ENCODE measurements around the gene NR6A1.

DNA sequence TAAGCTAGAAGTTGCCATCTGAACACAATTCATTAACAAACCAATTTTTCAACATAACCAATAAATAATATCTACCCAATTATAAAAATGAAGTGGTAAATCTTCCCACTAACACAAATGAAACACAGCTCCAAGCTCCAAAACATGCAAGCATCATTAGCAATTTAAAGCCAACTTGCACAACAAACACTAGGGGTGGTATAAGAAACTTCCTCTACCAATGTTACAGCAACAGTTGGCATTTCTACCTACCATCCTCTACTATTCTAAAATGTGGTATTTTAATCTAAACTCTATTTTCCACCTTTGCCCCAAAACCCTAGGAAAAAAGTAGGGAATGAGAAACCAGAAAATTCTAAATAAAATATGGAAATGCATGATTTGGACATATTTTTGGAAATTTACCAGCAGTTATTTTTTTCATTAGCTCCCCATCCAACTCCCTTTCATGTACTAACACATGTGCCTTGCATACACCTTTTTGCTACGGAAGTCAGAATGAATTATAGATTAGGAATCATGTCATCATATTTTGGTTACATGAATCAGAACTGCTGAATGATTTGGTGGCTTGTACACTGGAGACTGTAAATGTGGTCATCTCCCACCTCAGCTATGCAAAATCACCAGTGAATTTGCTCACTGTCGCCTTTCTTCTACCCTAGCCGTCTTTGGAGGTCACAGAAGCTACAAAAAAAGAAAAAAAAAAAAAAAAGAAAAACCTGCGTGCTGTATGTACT is 4.1 kb downstream of the NR6A1 start:
- TF ChIP-seq POLR2A (IDR thresholded peaks at IDR 0.05; ENCODE audit: low read depth, low read length): no peak
- TF ChIP-seq POLR2AphosphoS5 (IDR thresholded peaks at IDR 0.05; ENCODE audit: low read depth, low read length): no peak
- no peak for TF ChIP-seq TAF1 (IDR thresholded peaks at IDR 0.05; ENCODE audit: borderline replicate concordance, low read depth, low read length)

Measured in GM12892 (cell line).